GM21526 (cell line): Measurements from ENCODE around the gene TICAM1.
"Not testable (repeated sequence)": the region's sequence is repeated elsewhere in the genome, so short reads cannot be mapped to it uniquely, and the experiment has no call there.

ENCODE experiments used
- ATAC-seq: cut with Tn5 transposase; IDR thresholded peaks from one replicate; pipeline ENCODE4 v1.9.1; 2021; ENCODE audit warnings: moderate library complexity; ENCODE audit not compliant: unreplicated experiment, low FRiP score

TICAM1 gene

DNA sequence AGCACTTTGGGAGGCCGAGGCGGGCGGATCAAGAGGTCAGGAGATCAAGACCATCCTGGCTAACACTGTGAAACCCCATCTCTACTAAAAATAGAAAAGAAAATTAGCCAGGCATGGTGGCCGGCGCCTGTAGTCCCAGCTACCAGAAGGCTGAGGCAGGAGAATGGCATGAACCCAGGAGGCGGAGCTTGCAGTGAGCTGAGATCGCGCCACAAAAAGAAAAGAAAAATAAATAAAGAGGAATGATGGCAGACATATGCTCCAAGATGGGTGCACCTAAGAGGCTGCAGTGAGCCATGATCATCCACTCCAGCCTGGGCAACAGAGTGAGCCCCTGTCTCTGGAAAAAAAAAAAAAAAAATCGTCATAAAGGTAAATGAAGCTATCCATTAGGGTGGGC, 14.5 kb upstream of the TICAM1 start:
- ATAC-seq, result not testable (repeated sequence)

DNA sequence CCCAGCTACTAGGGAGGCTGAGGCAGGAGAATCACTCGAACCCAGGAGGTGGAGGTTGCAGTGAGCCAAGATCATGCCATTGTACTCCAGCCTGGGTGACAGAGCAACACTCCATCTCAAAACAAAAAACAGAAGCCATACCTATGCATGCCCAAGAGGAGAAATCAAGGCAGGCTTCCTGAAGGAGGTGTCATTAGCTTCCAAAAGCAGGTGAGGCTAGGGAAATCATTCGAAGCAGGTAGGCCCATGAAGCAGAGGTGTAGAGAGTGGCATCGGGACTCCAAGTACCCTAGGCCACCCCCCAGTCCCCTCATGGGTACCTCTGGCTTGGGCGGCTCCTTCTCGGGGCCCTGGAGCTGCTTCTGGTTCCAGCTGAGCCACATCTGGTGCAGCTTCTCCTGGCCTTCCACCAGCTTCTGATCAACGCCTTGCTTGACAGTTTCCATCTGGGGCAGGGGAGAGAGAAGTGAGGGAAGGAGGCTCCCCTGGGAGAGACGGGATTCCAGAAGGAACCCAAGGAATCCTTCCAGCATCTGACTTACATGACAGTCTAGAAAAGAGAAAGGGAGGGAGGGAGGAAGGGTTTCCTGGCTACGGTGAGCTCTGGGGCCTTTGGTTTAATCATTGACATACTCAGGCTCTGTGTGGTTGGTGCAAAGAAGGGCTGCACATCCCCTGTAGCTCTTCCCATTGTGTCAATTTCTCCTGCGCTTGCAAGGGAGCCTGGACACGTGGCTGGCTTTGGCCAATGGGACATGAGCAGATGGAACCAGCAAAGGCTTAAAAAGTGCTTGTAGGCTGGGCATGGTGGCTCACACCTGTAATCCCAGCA, 13.1 kb upstream of the TICAM1 start:
- ATAC-seq, result no peak

DNA sequence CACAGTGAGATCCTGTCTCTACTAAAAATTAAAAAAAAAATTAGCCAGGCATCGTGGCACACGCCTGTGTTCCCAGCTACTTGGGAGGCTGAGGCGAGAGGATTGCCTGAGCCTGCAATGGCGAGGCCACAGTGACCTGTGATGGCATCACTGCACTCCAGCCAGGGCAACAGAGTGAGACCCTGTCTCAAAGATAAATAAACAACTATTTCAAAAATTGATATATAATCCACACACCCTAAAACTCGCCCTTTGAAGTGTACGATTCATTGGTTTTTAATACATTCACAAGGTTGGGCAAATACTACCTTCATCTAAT, 12.1 kb upstream of the TICAM1 start:
- no peak for ATAC-seq

DNA sequence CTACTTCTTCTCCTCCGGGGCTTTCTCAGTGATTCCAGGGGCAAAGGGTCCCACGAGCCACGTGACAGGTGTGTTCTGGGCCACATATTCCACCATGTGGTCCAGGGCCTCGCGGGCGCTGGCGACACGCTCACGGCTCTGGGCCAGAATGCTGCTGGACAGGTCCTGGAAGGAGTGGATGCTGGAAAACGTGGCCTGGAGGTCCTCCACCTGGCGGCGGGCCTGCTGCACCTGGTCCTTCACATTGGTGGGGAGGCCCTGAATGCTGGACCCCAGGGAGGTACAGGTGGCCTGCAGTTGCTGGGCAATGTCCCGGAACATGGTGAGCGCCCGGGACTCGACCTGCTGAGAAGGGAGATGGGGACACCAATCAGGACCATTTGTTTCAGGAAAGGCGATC, 7.7 kb upstream of the TICAM1 start:
- no peak for ATAC-seq

DNA sequence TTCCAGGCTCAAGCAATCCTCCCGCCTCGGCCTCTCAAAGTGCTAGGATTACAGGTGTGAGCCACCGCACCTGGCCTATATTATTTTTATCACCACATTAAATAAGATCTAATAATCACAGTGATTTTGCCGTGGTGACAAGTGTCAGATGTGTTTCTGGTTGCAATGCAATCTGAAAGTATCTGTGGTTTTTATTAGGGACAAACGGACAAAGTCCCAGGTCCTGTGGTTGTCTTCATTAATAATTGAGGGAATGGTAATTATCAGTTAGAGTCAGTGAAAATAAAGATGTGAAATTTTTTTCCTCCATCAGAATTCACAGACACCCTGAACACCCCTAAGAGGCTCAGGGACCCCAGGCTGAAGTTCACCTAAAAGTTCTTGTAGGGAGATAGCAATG, 1.3 kb upstream of the TICAM1 start:
- ATAC-seq, result no peak

DNA sequence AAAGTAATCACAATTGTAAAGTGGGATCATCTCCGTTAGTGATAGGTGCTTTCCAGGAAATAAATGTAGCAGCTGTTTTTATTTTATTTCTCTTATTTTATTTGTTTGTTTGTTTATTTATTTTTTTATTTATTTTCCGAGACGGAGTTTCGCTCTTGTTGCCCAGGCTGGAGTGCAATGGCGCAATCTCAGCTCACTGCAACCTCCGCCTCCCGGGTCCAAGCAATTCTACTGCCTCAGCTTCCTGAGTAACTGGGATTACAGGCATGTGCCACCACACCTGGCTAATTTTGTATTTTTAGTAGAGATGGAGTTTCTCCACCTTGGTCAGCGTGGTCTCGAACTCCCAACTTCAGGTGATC, 448 bp upstream of the TICAM1 start:
- ATAC-seq, result not testable (repeated sequence)

DNA sequence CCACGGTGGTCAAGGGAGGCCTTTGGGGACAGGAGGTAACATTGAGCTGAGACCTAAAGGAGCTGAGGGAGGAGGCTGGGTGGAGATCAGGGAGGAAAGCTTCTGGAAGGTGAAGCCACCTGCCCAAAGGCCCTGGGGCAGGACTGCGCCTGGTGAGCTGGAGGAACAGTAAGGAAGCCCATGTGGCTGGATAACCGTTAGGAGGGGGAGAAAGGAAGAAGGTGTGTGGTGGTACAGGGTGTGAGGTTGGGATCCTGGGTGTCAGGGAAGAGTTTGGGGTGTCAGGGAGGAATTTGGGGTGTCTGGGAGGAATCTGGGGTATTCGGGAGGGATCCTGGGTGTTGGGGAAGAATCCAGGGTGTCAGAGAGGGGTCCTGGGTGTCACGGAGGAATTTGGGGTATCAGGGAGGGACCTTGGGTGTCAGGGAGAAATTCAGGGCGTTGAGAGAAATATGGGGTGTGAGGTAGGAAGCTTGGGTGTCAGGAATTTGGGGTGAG, 695 bp downstream of the TICAM1 start:
- ATAC-seq, result no peak

DNA sequence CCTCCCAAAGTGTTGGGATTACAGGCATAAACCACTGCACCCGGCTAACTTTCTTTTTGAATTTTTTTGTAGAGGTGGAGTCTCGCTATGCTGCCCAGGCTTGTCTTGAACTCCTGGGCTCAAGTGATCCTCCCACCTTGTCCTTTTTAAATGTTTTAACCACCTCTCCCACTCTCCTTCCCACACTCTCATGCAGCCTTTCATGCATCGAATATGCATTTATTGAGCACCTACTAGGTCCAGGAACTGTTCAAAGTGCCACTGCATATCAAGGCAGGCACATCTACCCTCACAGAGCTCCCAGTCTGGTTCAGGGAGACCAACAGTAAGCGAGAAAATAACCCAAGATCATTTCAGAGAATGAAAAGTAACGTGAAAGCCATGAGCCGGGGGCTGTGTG, 1.2 kb downstream of the TICAM1 start:
- no peak for ATAC-seq

DNA sequence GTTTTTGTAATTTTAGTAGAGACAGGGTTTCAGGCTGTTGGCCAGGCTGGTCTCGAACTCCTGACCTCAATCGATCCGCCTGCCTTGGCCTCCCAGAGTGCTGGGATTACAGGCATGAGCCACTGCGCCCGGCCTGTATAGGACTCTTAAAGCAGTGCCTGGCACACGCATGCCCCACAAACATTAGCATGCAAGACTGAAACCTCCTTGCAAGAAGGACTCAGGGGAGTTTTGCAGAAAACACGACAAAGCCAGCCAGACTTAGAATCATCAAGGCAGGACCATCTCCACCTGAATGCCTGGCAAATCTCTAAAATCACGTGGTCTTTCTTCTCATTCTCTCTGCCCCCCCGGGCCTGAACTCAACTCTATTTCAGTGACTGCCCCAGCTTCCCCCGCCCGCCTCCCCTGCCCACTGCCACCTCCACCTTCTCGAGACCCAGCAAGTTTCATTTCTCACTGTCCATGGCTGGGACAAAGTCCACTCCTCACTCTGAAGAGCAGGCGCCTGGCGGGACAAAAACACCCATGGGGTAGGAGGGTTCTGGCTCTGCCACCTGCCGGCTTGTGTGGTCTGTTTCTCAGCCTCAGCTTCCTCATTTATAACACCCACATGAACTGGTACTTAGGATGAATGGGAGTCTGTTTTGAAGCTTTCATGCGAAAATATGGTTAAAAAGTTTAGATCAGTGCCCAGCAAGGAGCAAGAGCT, 2.4 kb downstream of the TICAM1 start:
- ATAC-seq, result no peak

DNA sequence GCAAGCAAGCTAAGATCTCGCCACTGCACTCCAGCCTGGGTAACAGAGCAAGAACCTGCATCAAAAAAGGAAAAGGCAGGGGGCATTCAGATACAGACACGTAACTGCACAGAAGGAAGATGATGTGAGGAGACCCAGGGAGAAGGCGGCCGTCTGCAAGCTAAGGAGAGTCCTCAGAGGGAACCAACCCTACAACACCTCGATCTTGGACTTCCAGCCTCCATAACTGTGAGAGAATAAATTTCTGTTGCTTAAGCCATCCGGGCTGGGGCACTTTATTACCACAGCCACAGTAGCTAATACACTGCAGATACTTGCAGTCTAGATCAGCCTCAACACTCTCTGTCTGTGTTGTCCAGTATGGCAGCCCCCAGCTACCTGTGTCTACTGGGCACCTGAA, 7.9 kb downstream of the TICAM1 start:
- no peak for ATAC-seq

DNA sequence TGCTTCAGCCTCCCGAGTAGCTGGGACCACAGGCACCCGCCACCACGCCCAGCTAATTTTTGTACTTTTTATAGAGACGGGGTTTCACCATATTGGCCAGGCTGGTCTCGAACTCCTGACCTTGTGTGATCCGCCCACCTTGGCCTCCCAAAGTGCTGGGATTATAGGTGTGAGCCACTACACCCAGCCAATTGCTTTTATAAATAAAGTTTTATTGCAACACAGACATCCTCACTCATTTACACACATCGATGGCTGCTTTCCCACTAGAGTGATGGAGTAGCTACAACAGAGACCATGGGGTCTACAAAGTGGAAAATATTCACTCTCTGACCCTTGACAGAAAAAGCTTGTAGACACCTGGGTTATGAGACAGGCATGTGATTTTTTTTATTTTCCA, 9.2 kb downstream of the TICAM1 start:
- ATAC-seq, result not testable (repeated sequence)

DNA sequence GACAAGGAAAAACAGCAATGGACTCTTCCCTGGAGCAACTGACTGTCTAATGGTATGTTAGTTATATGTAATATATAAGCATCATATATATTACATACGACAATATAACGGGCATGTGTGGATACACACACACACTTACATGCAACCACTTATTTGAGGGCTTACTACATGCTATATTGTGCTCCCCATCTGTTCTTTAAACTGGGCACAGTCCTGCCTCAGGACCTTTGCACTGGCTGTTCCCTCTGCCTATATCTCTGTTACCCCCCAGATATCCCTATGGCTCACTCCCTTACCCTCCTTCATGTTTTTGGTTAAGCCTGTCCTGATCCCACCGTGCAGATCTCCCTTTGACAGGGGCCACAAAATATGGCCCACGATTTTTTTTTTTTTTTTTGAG, 10.2 kb downstream of the TICAM1 start:
- ATAC-seq, result no peak

DNA sequence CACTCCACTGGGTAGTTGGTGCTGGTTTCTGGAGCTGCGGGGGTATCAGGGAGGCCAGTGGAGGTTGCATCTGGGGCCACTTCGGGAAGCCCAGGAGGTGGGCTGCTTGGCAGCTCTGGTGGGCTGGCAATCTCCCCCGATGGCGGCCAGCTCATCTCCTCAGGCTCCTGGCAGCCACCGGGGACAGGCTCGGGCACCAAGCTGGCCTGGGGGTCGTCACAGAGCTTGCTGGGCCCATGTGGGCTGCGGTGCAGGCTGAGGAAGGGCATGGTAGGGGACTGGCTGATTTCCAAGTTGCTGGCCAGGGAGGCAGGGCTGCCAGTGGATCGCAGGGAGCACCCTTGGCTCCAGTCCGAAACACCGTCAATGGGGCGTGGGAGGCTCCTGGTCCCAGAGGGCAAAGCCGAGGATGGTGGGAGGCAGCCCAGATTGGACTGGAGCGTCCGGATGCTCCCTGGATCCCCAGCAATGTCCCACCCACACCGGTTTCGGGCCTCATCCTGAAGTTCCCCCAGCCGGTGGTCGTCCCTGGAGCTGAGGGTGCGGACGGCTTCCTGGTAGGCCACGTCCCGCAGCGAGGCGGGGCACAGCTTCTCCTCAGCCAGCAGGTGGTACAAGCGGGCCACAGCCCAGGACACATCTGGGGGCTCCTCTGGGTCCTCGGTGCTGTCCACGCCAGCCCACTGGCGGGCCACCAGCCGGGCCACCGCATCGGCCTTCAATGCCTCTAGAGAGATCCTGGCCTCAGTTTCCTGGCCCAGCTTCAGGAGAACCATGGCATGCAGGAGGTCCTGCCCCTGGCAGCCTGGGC, 13.8 kb downstream of the TICAM1 start:
- ATAC-seq, result no peak

DNA sequence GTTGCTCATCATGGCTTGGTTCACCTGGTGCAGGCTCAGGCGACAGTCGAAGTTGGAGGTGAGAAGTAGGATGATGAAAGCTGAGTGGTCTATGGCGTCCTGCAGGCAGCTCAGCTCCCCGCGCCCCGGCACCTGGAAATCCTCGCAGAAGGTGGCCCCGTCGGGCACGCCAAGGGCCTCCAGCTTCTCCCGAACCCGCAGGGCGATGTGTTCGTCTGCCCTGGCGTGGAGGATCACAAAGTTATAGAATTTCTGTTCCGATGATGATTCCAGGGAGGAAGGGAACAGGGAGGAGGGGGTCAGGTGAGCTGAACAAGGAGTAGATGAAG, 14.6 kb downstream of the TICAM1 start:
- ATAC-seq, result no peak

DNA sequence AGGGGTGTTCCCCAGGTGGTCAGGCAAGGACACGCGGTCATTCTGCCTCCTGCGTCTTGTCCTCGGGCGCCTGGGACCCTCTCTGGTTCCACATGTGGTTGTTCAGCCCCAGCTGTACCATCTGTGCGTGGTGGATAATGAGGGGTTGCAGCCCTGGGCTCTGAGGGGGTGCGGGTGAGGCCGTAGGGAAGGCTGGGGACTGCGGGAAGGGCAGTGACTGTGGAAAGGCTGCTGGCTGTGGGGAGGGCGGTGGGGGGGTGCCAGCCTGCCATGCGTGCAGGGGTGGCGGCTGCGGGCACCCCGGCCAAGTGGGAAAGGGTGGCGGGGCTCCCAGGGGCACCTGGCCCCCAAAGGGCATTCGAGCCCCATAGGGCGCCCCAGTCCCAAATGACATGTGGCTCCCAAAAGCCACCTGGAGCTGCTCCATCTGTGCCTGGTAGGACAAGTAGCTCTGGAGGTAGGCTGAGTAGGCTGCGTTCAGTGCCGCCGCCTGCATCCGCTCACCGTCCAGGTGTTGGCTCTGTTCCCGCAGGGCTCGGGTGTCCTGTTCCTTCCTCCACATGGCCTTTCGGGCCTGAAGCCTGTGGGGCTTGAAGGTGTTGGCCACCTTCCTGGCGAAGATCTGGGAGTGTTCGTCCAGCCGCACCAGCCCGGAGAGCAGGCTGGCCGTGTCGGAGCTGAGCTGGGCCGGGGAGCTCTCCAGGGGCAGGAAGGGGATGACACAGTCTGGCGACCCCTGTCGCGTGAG, 15.1 kb downstream of the TICAM1 start:
- ATAC-seq, result no peak

DNA sequence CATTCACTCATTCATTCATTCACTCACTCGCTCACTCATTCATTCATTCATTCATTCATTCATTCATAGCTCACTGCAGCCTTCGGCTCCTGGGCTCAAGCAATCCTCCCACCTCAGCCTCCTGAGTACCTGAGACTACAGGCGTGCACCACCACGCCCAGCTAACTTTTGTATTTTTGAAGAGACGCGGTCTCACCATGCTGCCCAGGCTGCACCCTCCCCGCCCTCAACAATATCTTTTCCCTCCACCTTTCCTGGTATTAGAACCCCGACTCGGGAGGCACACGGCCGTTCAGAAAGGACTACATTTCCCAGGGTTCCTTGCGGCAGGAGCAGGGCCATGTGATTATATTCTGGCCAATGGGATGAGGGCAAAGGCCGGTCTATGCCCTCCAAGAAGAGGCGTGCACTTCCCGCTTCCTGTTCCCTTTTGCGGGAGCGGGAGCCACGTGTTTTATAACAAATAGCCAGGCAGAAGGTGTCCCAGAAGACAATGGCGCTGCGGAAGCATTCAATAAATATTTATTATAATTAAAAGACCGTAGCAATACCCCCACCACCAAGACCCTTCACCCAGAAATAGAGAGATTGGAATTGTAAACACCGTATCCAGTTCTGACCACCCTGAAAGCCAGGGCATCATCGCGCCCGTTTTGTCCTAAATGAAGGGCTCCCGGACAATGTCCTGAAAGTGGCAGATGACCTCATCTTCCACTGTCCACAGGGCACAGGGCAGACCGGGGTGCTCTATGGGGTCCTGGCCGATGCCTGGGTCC, 15.9 kb downstream of the TICAM1 start:
- no peak for ATAC-seq

DNA sequence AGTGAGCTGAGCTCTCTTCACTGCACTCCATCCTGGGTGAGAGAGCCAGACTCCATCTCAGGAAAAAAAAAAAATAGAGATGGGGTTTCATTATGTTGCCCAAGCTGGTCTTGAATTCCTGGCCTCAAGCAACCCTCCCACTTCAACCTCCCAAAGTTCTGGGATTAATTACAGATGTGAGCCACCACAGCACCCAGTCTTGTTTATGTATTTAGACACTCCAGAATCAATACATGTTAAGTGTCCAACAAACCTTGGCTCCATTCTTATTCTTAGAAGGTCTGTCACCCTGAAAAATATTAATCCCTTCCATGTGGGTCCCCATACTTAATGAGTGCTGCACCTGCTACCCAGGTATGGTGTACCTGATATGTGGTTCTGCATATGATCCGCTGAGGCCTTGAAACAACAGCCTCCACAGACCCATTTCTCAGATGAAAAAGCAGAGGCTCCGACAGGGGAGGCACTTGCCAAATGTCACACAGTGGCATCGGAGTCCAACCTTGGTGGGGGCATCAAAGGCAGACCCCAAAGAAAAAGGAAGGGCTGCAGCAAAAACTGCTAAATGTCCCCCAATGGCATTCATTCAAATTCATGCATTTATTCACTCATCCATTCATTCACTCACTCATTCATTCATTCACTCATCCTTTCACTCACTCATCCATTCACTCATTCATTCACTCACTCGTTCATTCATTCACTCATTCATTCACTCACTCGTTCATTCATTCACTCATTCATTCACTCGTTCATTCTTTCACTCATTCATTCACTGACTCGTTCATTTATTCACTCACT, 16.7 kb downstream of the TICAM1 start:
- ATAC-seq, result no peak

DNA sequence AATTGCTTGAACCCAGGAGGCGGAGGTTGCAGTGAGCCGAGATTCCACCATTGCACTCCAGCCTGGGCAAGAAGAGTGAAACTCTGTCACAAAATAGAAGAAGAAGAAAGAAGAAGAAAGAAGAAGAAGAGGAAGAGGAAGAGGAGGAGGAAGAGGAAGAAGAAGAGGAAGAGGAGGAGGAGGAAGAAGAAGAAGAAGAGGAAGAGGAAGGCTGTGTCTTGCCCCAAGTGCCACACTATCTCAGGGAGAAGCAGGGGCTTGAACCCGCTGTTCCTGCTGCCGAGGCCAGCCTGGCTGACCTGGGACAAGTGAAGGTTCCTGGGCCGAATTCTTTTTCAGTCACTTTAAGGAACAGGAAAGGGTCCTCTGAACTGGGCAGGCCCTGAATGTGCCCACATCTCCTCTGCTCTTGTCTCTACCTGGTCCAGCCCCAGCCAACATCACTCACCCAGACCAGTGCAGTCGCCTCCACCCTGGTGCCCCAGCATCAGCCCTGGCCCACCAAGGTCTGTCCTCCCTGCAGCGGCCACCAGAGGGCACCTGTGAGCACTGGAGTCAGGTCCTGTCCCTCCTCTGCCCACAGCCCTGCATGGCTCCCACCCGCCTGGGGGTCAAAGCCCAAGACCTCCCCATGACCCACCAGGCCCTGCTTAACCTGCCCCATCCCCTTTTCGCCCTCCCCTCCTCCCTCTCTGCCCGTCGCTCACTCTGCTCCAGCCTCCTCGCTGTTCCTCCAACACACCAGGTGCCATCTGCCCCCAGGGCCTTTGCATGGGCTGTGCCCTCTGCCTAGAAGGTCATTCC, 20.0 kb downstream of the TICAM1 start:
- ATAC-seq, result no peak
